ENCODE measurements around the gene CWH43.

GRCh38 chr4:48974979-48975640 is 11.0 kb upstream of the CWH43 start:
- TF ChIP-seq POLR2A (IDR thresholded peaks at IDR 0.05): no peak
- TF ChIP-seq CTCF (IDR thresholded peaks at IDR 0.05): no peak

Measured in adrenal gland (tissue), 5 donors.